ENCODE data around the gene WBP1.

Gene WBP1

GRCh38 chr2:74501335-74502071 is 43.3 kb downstream of the WBP1 start:
- Histone ChIP-seq H3K9me3 (ENCODE audit: control insufficient read depth, low read length) (no peaks in the 10 kb centered on the region), H3K79me2 (peaks cover 1% of the 10 kb centered on the region), H3K9ac (no peak overlapping the region), H3K27ac (no peak overlapping the region), H3K4me3 (ENCODE audit: low read depth, low read length) (no peak overlapping the region), H3K36me3 (ENCODE audit: control insufficient read depth, insufficient read depth, low read length) (no peaks in the 10 kb centered on the region), H3K27me3 (ENCODE audit: control insufficient read depth, insufficient read depth, low read length) (no peaks in the 10 kb centered on the region), H2AFZ (no peak overlapping the region), H3K4me2 (ENCODE audit: low read length) (no peak overlapping the region), H3K4me1 (peaks cover 18% of the 10 kb centered on the region)
- TF ChIP-seq, protein P1, sequence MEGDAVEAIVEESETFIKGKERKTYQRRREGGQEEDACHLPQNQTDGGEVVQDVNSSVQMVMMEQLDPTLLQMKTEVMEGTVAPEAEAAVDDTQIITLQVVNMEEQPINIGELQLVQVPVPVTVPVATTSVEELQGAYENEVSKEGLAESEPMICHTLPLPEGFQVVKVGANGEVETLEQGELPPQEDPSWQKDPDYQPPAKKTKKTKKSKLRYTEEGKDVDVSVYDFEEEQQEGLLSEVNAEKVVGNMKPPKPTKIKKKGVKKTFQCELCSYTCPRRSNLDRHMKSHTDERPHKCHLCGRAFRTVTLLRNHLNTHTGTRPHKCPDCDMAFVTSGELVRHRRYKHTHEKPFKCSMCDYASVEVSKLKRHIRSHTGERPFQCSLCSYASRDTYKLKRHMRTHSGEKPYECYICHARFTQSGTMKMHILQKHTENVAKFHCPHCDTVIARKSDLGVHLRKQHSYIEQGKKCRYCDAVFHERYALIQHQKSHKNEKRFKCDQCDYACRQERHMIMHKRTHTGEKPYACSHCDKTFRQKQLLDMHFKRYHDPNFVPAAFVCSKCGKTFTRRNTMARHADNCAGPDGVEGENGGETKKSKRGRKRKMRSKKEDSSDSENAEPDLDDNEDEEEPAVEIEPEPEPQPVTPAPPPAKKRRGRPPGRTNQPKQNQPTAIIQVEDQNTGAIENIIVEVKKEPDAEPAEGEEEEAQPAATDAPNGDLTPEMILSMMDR (IDR thresholded peaks at IDR 0.05): no peak

DNA sequence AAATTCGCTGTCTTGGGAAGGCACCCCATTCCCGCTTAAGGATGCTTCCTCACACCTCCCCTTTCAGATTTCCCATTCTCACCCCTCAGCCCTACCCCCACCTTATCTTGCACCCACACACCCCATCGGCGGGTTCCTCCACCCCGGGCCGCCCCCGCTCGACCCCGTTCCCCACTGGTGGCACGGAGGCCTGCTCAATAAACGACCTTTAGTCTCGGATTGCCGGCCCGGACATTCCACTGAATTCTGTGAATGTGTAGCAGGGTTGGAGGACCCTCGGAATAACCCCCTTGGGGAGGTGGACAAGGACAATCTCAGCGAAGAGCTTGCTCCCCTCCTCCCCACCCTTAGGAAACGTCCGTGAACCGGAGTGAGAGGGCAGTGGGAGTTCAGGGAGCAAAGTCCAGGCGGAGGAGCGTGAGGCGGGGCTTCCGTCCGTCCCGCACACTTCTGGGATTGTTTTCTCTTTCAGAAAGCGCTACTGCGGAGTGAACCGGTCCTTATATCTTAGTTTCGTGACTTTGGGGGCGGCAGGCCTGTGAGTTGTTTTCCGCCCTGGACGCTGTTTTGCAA is 44.0 kb downstream of the WBP1 start:
- H3K4me2 ChIP-seq (ENCODE audit: low read length): peak overlapping the region; percentile 39
- no peak overlapping the region for H3K27ac ChIP-seq
- H3K27me3 ChIP-seq (ENCODE audit: control insufficient read depth, insufficient read depth, low read length): no peaks in the 10 kb centered on the region
- peak overlapping the region; percentile 11 for H3K4me3 ChIP-seq (ENCODE audit: low read depth, low read length)
- no peak overlapping the region for H3K9ac ChIP-seq
- TF ChIP-seq, protein P1 (IDR thresholded peaks at IDR 0.05): no peak
- H3K4me1 ChIP-seq: peaks cover 21% of the 10 kb centered on the region
- peak overlapping the region; percentile 70 for H2AFZ ChIP-seq
- H3K9me3 ChIP-seq (ENCODE audit: control insufficient read depth, low read length): no peaks in the 10 kb centered on the region
- H3K36me3 ChIP-seq (ENCODE audit: control insufficient read depth, insufficient read depth, low read length): no peaks in the 10 kb centered on the region
- H3K79me2 ChIP-seq: peaks cover 4% of the 10 kb centered on the region

DNA sequence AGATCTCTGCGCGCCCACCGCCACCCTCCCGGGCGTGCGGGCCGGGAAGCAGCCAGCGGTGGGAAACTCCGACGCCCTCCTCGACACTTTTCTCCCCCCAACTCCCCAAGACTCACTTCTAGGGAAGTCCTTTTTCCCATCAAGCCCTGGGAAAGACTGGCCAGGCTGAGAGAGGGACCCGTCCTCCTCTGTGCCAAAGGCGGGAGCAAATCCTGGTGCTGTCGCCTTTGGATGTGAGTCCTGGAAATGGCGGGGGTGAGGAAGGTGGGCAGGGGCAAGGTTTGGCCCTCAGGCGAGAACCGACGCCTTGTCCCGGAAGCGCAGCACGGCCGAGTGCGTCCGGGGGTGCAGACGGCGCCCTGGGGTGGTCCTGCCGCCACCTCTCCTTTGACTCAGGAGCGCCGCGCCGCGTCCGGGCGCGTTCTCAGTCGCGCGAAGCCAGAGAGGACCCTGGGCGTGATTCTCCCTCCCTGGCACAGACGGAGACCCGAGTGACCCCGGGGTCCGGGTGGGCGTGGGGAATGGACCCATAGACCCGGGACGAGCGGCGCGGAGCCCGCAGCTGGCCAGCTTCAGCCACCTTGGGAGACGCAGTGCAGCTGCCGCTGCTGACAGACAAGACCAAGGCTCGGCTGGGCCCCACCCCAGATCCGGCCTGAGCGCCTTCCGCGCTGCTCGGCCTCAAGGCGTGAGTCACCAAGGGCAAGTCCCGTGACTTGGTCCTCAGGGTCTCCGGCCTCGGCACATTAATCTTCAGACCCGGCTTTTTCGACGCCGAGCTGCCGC is 44.7 kb downstream of the WBP1 start:
- no peaks in the 10 kb centered on the region for H3K36me3 ChIP-seq (ENCODE audit: control insufficient read depth, insufficient read depth, low read length)
- TF ChIP-seq, protein P1 (IDR thresholded peaks at IDR 0.05): no peak
- H3K79me2 ChIP-seq: peaks cover 4% of the 10 kb centered on the region
- H3K4me1 ChIP-seq: peaks cover 22% of the 10 kb centered on the region
- H3K9me3 ChIP-seq (ENCODE audit: control insufficient read depth, low read length): no peaks in the 10 kb centered on the region
- peak overlapping the region; percentile 39 for H3K4me2 ChIP-seq (ENCODE audit: low read length)
- peak overlapping the region; percentile 70 for H2AFZ ChIP-seq
- no peak overlapping the region for H3K9ac ChIP-seq
- peak overlapping the region; percentile 20 for H3K27ac ChIP-seq
- H3K27me3 ChIP-seq (ENCODE audit: control insufficient read depth, insufficient read depth, low read length): no peaks in the 10 kb centered on the region
- peak overlapping the region; percentile 11 for H3K4me3 ChIP-seq (ENCODE audit: low read depth, low read length)

GRCh38 chr2:74503506-74504475 is 45.6 kb downstream of the WBP1 start:
- Histone ChIP-seq H3K4me1 (peaks cover 24% of the 10 kb centered on the region), H3K27me3 (ENCODE audit: control insufficient read depth, insufficient read depth, low read length) (no peaks in the 10 kb centered on the region), H3K4me2 (ENCODE audit: low read length) (peak overlapping the region; percentile 1), H3K9ac (no peak overlapping the region), H3K27ac (peak overlapping the region; percentile 20), H3K4me3 (ENCODE audit: low read depth, low read length) (peak overlapping the region; percentile 11), H3K9me3 (ENCODE audit: control insufficient read depth, low read length) (no peaks in the 10 kb centered on the region), H3K36me3 (ENCODE audit: control insufficient read depth, insufficient read depth, low read length) (no peaks in the 10 kb centered on the region), H3K79me2 (peaks cover 4% of the 10 kb centered on the region), H2AFZ (peak overlapping the region; percentile 70)
- TF ChIP-seq, protein P1 (IDR thresholded peaks at IDR 0.05): no peak
